Measurements from ENCODE around the gene CXorf49.
"Not testable (repeated sequence)": the region's sequence is repeated elsewhere in the genome, so short reads cannot be mapped to it uniquely, and the experiment has no call there.

The CXorf49 gene

GRCh38 chrX:71718185-71718584 lies at the start of gene CXorf49:
TSS of gene CXorf49 (minus strand) at chrX:71718285. CDS start at chrX:71718151, 134 bp downstream.
- not testable (repeated sequence) for DNase-seq

GRCh38 chrX:71767134-71767533 lies 49.0 kb upstream of the CXorf49 start:
- not testable (repeated sequence) for DNase-seq

- DNase-seq, result not testable (repeated sequence)
These were observed 47.5 kb upstream of the CXorf49 start for GRCh38 chrX:71765613-71766012.

DNA sequence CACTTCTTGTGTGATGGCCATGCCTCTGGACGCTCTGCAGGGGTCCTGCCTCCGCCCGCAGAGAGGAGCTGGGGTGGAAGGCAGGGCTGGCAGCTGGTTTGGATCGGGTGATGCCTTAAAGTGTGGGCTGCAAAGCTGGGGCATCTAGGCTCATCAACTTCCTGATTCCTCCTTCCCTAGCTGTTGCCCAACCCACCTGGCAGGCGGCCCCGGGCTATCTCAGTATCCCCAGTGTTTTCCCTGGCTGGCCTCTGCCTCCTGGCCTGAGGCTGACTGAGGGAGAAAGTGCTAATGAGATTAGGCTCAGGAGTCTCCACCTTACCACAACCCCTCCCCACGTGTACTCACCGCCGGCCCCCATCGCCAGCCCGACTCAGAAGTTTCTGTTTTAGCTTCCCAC lies 46.7 kb upstream of the CXorf49 start:
- DNase-seq, result not testable (repeated sequence)

GRCh38 chrX:71763049-71763448 lies 45.0 kb upstream of the CXorf49 start, which contains the start of gene CXorf49B:
TSS of gene CXorf49B (plus strand) at chrX:71763349. CDS start at chrX:71763424, 75 bp downstream.
- DNase-seq, result not testable (repeated sequence)

DNA sequence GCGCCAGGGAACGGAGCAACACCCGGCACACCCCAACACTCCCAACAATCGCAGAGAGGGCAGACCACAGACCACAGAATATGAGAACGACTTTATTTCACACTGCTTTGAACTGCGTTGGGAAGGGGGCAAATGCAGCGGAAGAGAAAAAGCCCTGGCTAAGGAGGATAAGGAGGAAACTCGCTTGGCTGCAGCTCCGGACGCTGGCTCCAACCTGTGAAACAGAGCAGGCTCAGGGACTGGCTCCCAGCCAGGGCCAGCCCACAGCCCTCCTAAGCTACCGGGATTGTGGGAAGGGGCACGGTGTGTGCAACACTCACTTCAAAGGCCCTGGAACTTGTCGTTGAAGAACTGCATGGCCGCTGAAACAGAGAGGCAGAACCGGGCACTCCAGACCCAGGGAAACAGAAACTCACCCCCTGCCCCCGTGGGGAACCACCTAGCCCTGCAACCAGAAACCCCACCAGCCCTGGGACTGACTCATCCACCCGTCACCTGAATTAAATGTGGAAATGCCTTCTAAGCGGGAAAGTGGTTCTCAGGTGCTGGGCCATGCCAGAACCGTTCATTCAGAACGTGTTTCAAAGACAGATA lies 42.7 kb upstream of the CXorf49 start:
- not testable (repeated sequence) for DNase-seq

- DNase-seq, result not testable (repeated sequence)
These were observed 2.3 kb upstream of the CXorf49 start for GRCh38 chrX:71720289-71720886.

- DNase-seq, result not testable (repeated sequence)
These were observed 1.1 kb upstream of the CXorf49 start for GRCh38 chrX:71719195-71719594.

DNA sequence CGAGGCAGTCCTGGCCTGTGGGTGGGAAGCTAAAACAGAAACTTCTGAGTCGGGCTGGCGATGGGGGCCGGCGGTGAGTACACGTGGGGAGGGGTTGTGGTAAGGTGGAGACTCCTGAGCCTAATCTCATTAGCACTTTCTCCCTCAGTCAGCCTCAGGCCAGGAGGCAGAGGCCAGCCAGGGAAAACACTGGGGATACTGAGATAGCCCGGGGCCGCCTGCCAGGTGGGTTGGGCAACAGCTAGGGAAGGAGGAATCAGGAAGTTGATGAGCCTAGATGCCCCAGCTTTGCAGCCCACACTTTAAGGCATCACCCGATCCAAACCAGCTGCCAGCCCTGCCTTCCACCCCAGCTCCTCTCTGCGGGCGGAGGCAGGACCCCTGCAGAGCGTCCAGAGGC lies 1.8 kb downstream of the CXorf49 start:
- DNase-seq, result not testable (repeated sequence)

DNA sequence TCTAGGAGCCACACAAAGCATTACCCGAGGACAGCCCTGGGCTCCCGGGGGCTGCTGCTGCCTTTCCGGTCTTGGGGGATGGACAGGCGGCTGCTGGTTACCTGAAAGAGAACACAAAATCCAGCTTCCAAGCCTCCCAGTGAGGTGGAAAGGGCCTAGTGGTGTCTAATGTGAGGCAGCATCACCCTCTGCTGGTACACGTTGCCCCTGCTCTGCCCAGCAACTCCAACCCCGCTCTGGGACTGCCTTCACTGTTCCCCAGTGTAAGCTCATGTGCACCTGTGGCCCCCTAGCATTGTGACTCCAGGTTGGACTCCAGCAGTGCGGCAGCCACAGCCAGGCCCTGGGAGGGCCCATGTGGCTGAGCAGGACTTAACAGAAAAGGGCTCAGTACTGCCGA lies 2.5 kb downstream of the CXorf49 start:
- not testable (repeated sequence) for DNase-seq

- not testable (repeated sequence) for DNase-seq
These were observed 4.0 kb downstream of the CXorf49 start for GRCh38 chrX:71714064-71714463.

DNA sequence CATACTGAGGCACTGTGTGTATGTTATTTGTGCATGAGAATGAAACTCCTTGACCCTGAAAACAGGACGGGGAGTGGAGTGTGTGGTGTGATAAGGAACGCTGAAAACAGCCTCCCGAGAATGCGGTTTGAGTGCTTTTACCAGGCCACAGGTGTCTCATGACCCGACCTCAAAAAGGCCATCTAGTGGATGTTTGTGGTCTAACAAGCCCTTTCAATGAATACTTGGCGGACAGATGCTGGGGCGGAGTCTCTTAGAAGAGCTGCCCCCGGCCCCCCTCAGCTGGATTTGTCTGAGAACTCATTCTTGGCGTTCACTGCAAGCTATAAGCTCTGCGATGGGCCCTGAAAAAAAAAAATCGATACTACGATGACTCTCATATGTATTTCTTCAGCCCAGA lies 15.2 kb downstream of the CXorf49 start:
- DNase-seq, result not testable (repeated sequence)

DNA sequence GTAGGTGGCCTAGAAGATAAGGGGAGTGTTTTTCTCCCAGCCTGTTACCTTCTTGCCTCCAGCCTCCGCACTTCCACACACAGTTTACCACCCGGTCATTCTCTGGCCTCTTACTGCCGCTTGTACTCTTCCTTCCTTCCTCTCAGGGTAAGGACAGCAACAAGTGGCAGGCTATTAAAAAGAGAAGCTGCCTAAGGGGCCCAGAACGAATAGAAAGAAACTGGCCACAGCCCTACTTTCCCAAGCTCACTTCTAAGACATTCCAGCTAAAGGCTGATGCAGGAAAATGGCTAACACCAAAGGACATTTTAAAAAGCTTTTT lies 19.1 kb downstream of the CXorf49 start:
- DNase-seq, result not testable (repeated sequence)

- DNase-seq, result not testable (repeated sequence)
These were observed 19.6 kb downstream of the CXorf49 start for GRCh38 chrX:71698299-71699022.

GRCh38 chrX:71697466-71698298 lies 20.4 kb downstream of the CXorf49 start:
- DNase-seq, result not testable (repeated sequence)

- not testable (repeated sequence) for DNase-seq
These were observed 21.2 kb downstream of the CXorf49 start for GRCh38 chrX:71696641-71697465.

- DNase-seq, result no peak
These were observed 38.4 kb downstream of the CXorf49 start for GRCh38 chrX:71679575-71680207.

DNA sequence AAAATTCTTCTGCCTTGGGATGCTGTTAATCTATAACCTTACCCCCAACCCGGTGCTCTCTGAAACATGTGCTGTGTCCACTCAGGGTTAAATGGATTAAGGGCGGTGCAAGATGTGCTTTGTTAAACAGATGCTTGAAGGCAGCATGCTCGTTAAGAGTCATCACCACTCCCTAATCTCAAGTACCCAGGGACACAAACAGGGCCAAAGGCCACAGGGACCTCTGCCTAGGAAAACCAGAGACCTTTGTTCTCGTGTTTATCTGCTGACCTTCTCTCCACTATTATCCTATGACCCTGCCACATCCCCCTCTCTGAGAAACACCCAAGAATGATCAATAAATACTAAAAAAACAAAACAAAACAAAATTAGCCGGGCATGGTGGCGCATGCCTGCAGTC lies 40.9 kb downstream of the CXorf49 start:
- not testable (repeated sequence) for DNase-seq

GRCh38 chrX:71676068-71676795 lies 41.9 kb downstream of the CXorf49 start:
- not testable (repeated sequence) for DNase-seq

GRCh38 chrX:71675636-71676035 lies 42.4 kb downstream of the CXorf49 start:
- DNase-seq, result not testable (repeated sequence)

GRCh38 chrX:71671938-71672337 lies 46.1 kb downstream of the CXorf49 start:
- DNase-seq, result no peak

Data from CD4-positive, alpha-beta T cell treated with Interleukin-17A for 1 hour (primary cell).